Muscle of leg (tissue), 11 donors: ENCODE measurements around the gene PNPLA1. TPM values are rescaled to one million over a fixed set of nuclear protein-coding genes. Genes with fewer than 3 reads are reported as not detected.

ENCODE experiments used
- DNase-seq: peaks from one replicate; pipeline ENCODE4 v3.0.0; 2013
- H3K27ac ChIP-seq: one replicate; pipeline ENCODE4 v1.5.1; 2013; ENCODE audit warnings: mild to moderate bottlenecking, low read length, control low read depth
- H3K27me3 ChIP-seq: one replicate; pipeline ENCODE4 v1.6.1; 2013; ENCODE audit warnings: low read length; ENCODE audit not compliant: control insufficient read depth, insufficient read depth
- H3K36me3 ChIP-seq: one replicate; pipeline ENCODE4 v1.6.1; 2013; ENCODE audit warnings: low read length; ENCODE audit not compliant: control insufficient read depth, insufficient read depth
- H3K4me1 ChIP-seq: one replicate; pipeline ENCODE4 v1.6.1; 2013; ENCODE audit warnings: low read length; ENCODE audit not compliant: control insufficient read depth, insufficient read depth
- H3K4me3 ChIP-seq: one replicate; pipeline ENCODE4 v1.5.1; 2013; ENCODE audit warnings: low read length, control low read depth
- H3K9me3 ChIP-seq: replicated peaks from 2 replicates; pipeline ENCODE4 v1.6.1; 2013; ENCODE audit warnings: low read depth, low read length; ENCODE audit not compliant: control insufficient read depth
- WGBS: methylation state at CpG from one replicate; pipeline ENCODE4 v1.1.5; 2013; ENCODE audit warnings: missing lambda C conversion rate; ENCODE audit not compliant: insufficient coverage; 5-methylcytosine and 5-hydroxymethylcytosine counted together
- polyA plus RNA-seq, 8 donors: library from polyadenylated mRNA; unstranded; fragments of 120-200 nt; gene quantifications; one replicate each; pipeline versions ENCODE4 v1.2.1 to v1.2.3, GENCODE V29; 2013; ENCODE audit warnings: inconsistent platforms in 1 of 8, low replicate concordance in 1 of 8; ENCODE audit not compliant: insufficient read length in 8 of 8, insufficient read depth in 1 of 8
- total RNA-seq: library from RNA; stranded (reverse); fragments of 120-200 nt; gene quantifications from one replicate; pipeline ENCODE4 v1.2.4, GENCODE V29; 2013

The PNPLA1 gene
- total and polyA plus RNA-seq, 9 donors = 0.05 to 0.45 (median 0.11) TPM; not detected in 4

GRCh38 chr6:36323062-36323461, 53.2 kb downstream of the PNPLA1 start:
- no peak overlapping the region for H3K27ac ChIP-seq
- DNase-seq = no peak
- H3K4me3 ChIP-seq = no peak overlapping the region
- 29% methylated on average over 2 of the region's 8 CpGs for WGBS
- H3K36me3 ChIP-seq = no peaks in the 10 kb centered on the region
- no peaks in the 10 kb centered on the region for H3K9me3 ChIP-seq
- H3K4me1 ChIP-seq = peaks cover 26% of the 10 kb centered on the region
- H3K27me3 ChIP-seq = peaks cover 8% of the 10 kb centered on the region

GRCh38 chr6:36324191-36324590, 54.3 kb downstream of the PNPLA1 start:
- Histone ChIP-seq H3K9me3 (no peaks in the 10 kb centered on the region), H3K4me3 (no peak overlapping the region), H3K27ac (no peak overlapping the region), H3K36me3 (no peaks in the 10 kb centered on the region), H3K4me1 (peaks cover 26% of the 10 kb centered on the region), H3K27me3 (peaks cover 11% of the 10 kb centered on the region)
- DNase-seq = no peak
- WGBS = 97% methylated on average over 4 of the region's 6 CpGs

GRCh38 chr6:36324715-36325114, 54.9 kb downstream of the PNPLA1 start:
- Histone ChIP-seq H3K36me3 (no peaks in the 10 kb centered on the region), H3K4me3 (no peak overlapping the region), H3K27me3 (peaks cover 11% of the 10 kb centered on the region), H3K27ac (no peak overlapping the region), H3K9me3 (no peaks in the 10 kb centered on the region), H3K4me1 (peaks cover 26% of the 10 kb centered on the region)
- DNase-seq = no peak
- WGBS = 76% methylated on average over 4 of the region's 4 CpGs

GRCh38 chr6:36326356-36326995, 56.6 kb downstream of the PNPLA1 start:
- peak; percentile 90 for DNase-seq
- H3K27me3 ChIP-seq = peaks cover 23% of the 10 kb centered on the region

GRCh38 chr6:36327226-36327918, 57.5 kb downstream of the PNPLA1 start:
- no peak for DNase-seq
- Histone ChIP-seq H3K27me3 (peaks cover 27% of the 10 kb centered on the region), H3K4me3 (no peak overlapping the region), H3K4me1 (peaks cover 30% of the 10 kb centered on the region), H3K9me3 (no peaks in the 10 kb centered on the region), H3K36me3 (no peaks in the 10 kb centered on the region), H3K27ac (no peak overlapping the region)
- 40% methylated on average over 1 of the region's 6 CpGs for WGBS

More at GRCh38 chr6:36326356-36326995, 56.6 kb downstream of the PNPLA1 start:
- Histone ChIP-seq H3K36me3 (no peaks in the 10 kb centered on the region), H3K27ac (no peak overlapping the region), H3K4me1 (peaks cover 30% of the 10 kb centered on the region), H3K4me3 (no peak overlapping the region), H3K9me3 (no peaks in the 10 kb centered on the region)
- 34% methylated on average over 4 of the region's 7 CpGs for WGBS

- H3K27me3 ChIP-seq = peaks cover 30% of the 10 kb centered on the region
- H3K36me3 ChIP-seq = no peaks in the 10 kb centered on the region
- no peaks in the 10 kb centered on the region for H3K9me3 ChIP-seq
- H3K4me3 ChIP-seq = no peak overlapping the region
- peaks cover 30% of the 10 kb centered on the region for H3K4me1 ChIP-seq
- DNase-seq = no peak
- no peak overlapping the region for H3K27ac ChIP-seq
Measured at GRCh38 chr6:36327919-36328236, 58.0 kb downstream of the PNPLA1 start.

GRCh38 chr6:36328600-36328999, 58.7 kb downstream of the PNPLA1 start:
- no peak for DNase-seq
- 83% methylated on average over 2 of the region's 7 CpGs for WGBS
- H3K27me3 ChIP-seq = peaks cover 27% of the 10 kb centered on the region

GRCh38 chr6:36329798-36330291, 60.0 kb downstream of the PNPLA1 start:
- Histone ChIP-seq H3K4me1 (peaks cover 46% of the 10 kb centered on the region), H3K27ac (no peak overlapping the region), H3K4me3 (no peak overlapping the region), H3K36me3 (no peaks in the 10 kb centered on the region), H3K27me3 (peaks cover 38% of the 10 kb centered on the region), H3K9me3 (no peaks in the 10 kb centered on the region)
- no peak for DNase-seq
- 53% methylated on average over 11 of the region's 14 CpGs for WGBS

More at GRCh38 chr6:36328600-36328999, 58.7 kb downstream of the PNPLA1 start:
- H3K4me3 ChIP-seq = no peak overlapping the region
- H3K36me3 ChIP-seq = no peaks in the 10 kb centered on the region
- no peaks in the 10 kb centered on the region for H3K9me3 ChIP-seq
- H3K27ac ChIP-seq = no peak overlapping the region
- H3K4me1 ChIP-seq = peaks cover 36% of the 10 kb centered on the region

- Histone ChIP-seq H3K4me3 (no peak overlapping the region), H3K9me3 (no peaks in the 10 kb centered on the region), H3K27me3 (peaks cover 40% of the 10 kb centered on the region), H3K36me3 (no peaks in the 10 kb centered on the region), H3K4me1 (peaks cover 41% of the 10 kb centered on the region), H3K27ac (no peak overlapping the region)
- WGBS = 81% methylated on average over 6 of the region's 14 CpGs
- no peak for DNase-seq
Measured at GRCh38 chr6:36330366-36330765, 60.5 kb downstream of the PNPLA1 start.

- H3K4me3 ChIP-seq = no peak overlapping the region
- H3K27ac ChIP-seq = no peak overlapping the region
- no peaks in the 10 kb centered on the region for H3K36me3 ChIP-seq
- H3K9me3 ChIP-seq = no peaks in the 10 kb centered on the region
- 90% methylated on average over 4 of the region's 6 CpGs for WGBS
- no peak for DNase-seq
- peaks cover 46% of the 10 kb centered on the region for H3K27me3 ChIP-seq
- peaks cover 35% of the 10 kb centered on the region for H3K4me1 ChIP-seq
Measured at GRCh38 chr6:36331381-36331780, 61.5 kb downstream of the PNPLA1 start.
